HepG2 (cell line): ENCODE data around the gene SLC7A11. TPM values are rescaled to one million over a fixed set of nuclear protein-coding genes. Genes with fewer than 3 reads are reported as not detected.

Experiments used
- ATAC-seq: fragments of 200-7000 bp; cut with Tn5 transposase; 3 replicates; pipeline ENCODE4 v1.9.1; 2020; ENCODE audit warnings: mild to moderate bottlenecking, moderate library complexity
- BruUV-seq: library from RNA; stranded (reverse); fragments of 400-500 nt; replicated peaks from 2 replicates; lab custom pipeline; 2021; lab: Mats Ljungman, UMichigan
- CTCF ChIA-PET: fragments of 300-600 bp; formaldehyde crosslinking; extraction: SDS; loops from one replicate; lab custom pipeline; 2021; ENCODE audit warnings: low total read pairs, inconsistent platforms, low intra/inter-chr PET ratio; lab: Yijun Ruan, JAX
- POLR2A ChIA-PET: fragments of 350-600 bp; sonication (Branson Sonifier 250); formaldehyde crosslinking; loops from one replicate; lab custom pipeline; 2020; ENCODE audit warnings: antibody characterized with exemption, inconsistent platforms; lab: Yijun Ruan, JAX
- DNase-seq: peaks from one replicate; pipeline ENCODE4 v3.0.0-alpha.2; 2015; ENCODE audit warnings: low spot score
- FAIRE-seq: peaks from 3 replicates; lab custom pipeline; 2011; peaks lifted over from hg19 to GRCh38; lab: Jason Lieb, UNC
- H2AFZ ChIP-seq: one replicate; pipeline ENCODE4 v1.6.1; 2011; ENCODE audit warnings: low read length, inconsistent platforms
- H3K27ac ChIP-seq: fragments of 300-600 bp; 3 replicates; pipeline ENCODE4 v1.8.0; 2011; ENCODE audit warnings: mixed run types, mild to moderate bottlenecking, mixed read lengths, low read length, inconsistent platforms; ENCODE audit not compliant: insufficient read depth; ENCODE audit errors: extremely low read length
- H3K27me3 ChIP-seq, 2 experiments: fragments of 200-600 bp in 1 of 2; 2 replicates in 1 of 2; 3 replicates in 1 of 2; pipeline versions ENCODE4 v1.6.0 to v1.8.0; 2011; ENCODE audit warnings: low read length in 2 of 2, mild to moderate bottlenecking in 2 of 2, moderate library complexity in 2 of 2, inconsistent platforms in 1 of 2; ENCODE audit not compliant: insufficient read depth in 2 of 2, control insufficient read depth in 1 of 2
- H3K36me3 ChIP-seq, 2 experiments: fragments of 200-600 bp in 1 of 2; replicated peaks in 1 of 2; 2 replicates in 1 of 2; 3 replicates in 1 of 2; pipeline versions ENCODE4 v1.5.1 to v1.8.0; 2011; ENCODE audit warnings: low read length in 2 of 2, inconsistent platforms in 1 of 2; ENCODE audit not compliant: insufficient read depth in 2 of 2, control insufficient read depth in 1 of 2
- H3K4me1 ChIP-seq: 2 replicates; pipeline ENCODE4 v1.5.1; 2012; ENCODE audit warnings: low read length, inconsistent platforms; ENCODE audit not compliant: insufficient read depth
- H3K4me2 ChIP-seq: 2 replicates; pipeline ENCODE4 v1.6.0; 2011; ENCODE audit warnings: low read depth, low read length, inconsistent platforms
- H3K4me3 ChIP-seq, 3 experiments: fragments of 200-600 bp in 1 of 3; sonication (generic), shearing (Covaris generic) in 1 of 3; replicated peaks in 1 of 3; 2 replicates each; pipeline ENCODE4 v1.5.1; 2011 to 2016; ENCODE audit warnings: low read length in 3 of 3, inconsistent platforms in 2 of 3, low read depth in 2 of 3, mild to moderate bottlenecking in 2 of 3, control low read depth in 1 of 3, mixed read lengths in 1 of 3; ENCODE audit not compliant: insufficient read depth in 1 of 3
- H3K79me2 ChIP-seq: one replicate; pipeline ENCODE4 v1.6.1; 2011; ENCODE audit warnings: low read length, inconsistent platforms; ENCODE audit not compliant: insufficient read depth
- H3K9ac ChIP-seq: 2 replicates; pipeline ENCODE4 v1.6.0; 2011; ENCODE audit warnings: mild to moderate bottlenecking, low read depth, low read length, inconsistent platforms; ENCODE audit not compliant: insufficient read depth
- H3K9me3 ChIP-seq: 2 replicates; pipeline ENCODE4 v1.5.1; 2012; ENCODE audit warnings: mild to moderate bottlenecking, low read length
- H4K20me1 ChIP-seq: 2 replicates; pipeline ENCODE4 v1.6.0; 2011; ENCODE audit warnings: inconsistent platforms, mild to moderate bottlenecking, low read length, moderate library complexity; ENCODE audit not compliant: insufficient read depth
- NCOA1 ChIP-seq: sonication (generic); formaldehyde crosslinking; IDR thresholded peaks from 2 replicates; pipeline ENCODE4 v1.9.0; 2021; ENCODE audit warnings: missing genetic modification reagents
- NCOA2 ChIP-seq: sonication (generic); formaldehyde crosslinking; IDR thresholded peaks from 2 replicates; pipeline ENCODE4 v1.8.0; 2022; ENCODE audit warnings: inconsistent platforms
- PBX3 ChIP-seq: sonication (generic); formaldehyde crosslinking; IDR thresholded peaks from 2 replicates; pipeline ENCODE4 v1.8.1; 2023; ENCODE audit warnings: missing genetic modification reagents, inconsistent platforms, borderline replicate concordance
- PCBP1 ChIP-seq: fragments of 200-400 bp; formaldehyde crosslinking; IDR thresholded peaks from 2 replicates; pipeline ENCODE4 v1.6.1; 2017; ENCODE audit warnings: mild to moderate bottlenecking, low read depth, low read length, borderline replicate concordance
- RBM22 ChIP-seq: fragments of 200-400 bp; formaldehyde crosslinking; optimal IDR thresholded peaks from 2 replicates; pipeline ENCODE3; 2017; ENCODE audit warnings: mild to moderate bottlenecking, low read length, moderate library complexity
- RFXANK ChIP-seq: IDR thresholded peaks from 2 replicates; pipeline ENCODE4 v1.6.1; 2016
- SNRNP70 ChIP-seq: fragments of 200-400 bp; formaldehyde crosslinking; IDR thresholded peaks from 2 replicates; pipeline ENCODE4 v1.6.1; 2017; ENCODE audit warnings: mild to moderate bottlenecking, low read depth, low read length, moderate library complexity
- SRSF9 ChIP-seq: fragments of 200-400 bp; formaldehyde crosslinking; IDR thresholded peaks from 2 replicates; pipeline ENCODE4 v1.6.1; 2018; ENCODE audit warnings: borderline replicate concordance, mild to moderate bottlenecking, low read depth, low read length; ENCODE audit not compliant: insufficient read depth, poor library complexity, severe bottlenecking
- ZSCAN12 ChIP-seq: sonication (generic); formaldehyde crosslinking; IDR thresholded peaks from 2 replicates; pipeline ENCODE4 v1.9.0; 2021; ENCODE audit warnings: mild to moderate bottlenecking, missing genetic modification reagents
- WGBS: methylation state at CpG from one replicate; pipeline ENCODE4 v1.1.6; 2017; ENCODE audit warnings: low lambda C conversion rate; 5-methylcytosine and 5-hydroxymethylcytosine counted together
- in situ Hi-C: cut with HindIII; loops from 2 replicates; pipeline ENCODE4 v1.10.0; 2017; ENCODE audit warnings: low pct_unique_long_range_greater_than_20kb; ENCODE audit not compliant: extremely low pct_ligation_motif_present
- intact Hi-C: fragments of 100-400 bp; cut with micrococcal nuclease; formaldehyde crosslinking; loops from one replicate; pipeline ENCODE4 v1.10.0; 2022; ENCODE audit not compliant: unreplicated experiment
- polyA plus RNA-seq, 8 experiments: library from polyadenylated mRNA; depleted of rRNA in 3 of 8; stranded (reverse) in 7 of 8; unstranded in 1 of 8; fragments of >200 nt; fragmentation: Illumina TruSeq in 4 of 8; extraction: Trizol in 4 of 8; gene quantifications; 2 replicates each; pipeline versions ENCODE4 v1.2.1 to v1.2.3, GENCODE V29; 2011 to 2016; ENCODE audit warnings: low read depth in 4 of 8, missing spikeins in 1 of 8, mixed read lengths in 1 of 8; ENCODE audit not compliant: insufficient read depth in 1 of 8
- total RNA-seq, 5 experiments: library from RNA; depleted of rRNA; stranded (reverse); fragments of >200 nt; fragmentation: Illumina TruSeq; extraction: Trizol; gene quantifications; 2 replicates each; pipeline ENCODE4 v1.2.3, GENCODE V29; 2016; ENCODE audit warnings: low read depth in 1 of 5

SLC7A11 gene
- total and polyA plus RNA-seq, 2 of the 13 experiments (the other 11 are each of a cell fraction or from before 2014, with no cell fraction given): 15.7 to 17.5 TPM

- Histone ChIP-seq H3K27me3 (no peaks in the 10 kb centered on the region), H3K4me1 (peaks cover 16% of the 10 kb centered on the region; the same call in 1 of the 2 replicates), H3K9me3 (no peaks in the 10 kb centered on the region), H3K4me2 (no peak overlapping the region), H3K4me3 (no peak overlapping the region), H2AFZ (no peak overlapping the region), H4K20me1 (0 out of 2 replicates have a peak, but pooled peaks cover 3% of the 10 kb centered on the region), H3K36me3 (peaks cover 2 to 35% of the 10 kb centered on the region in 2 experiments), H3K27ac (no peak overlapping the region), H3K79me2 (peaks cover 5% of the 10 kb centered on the region), H3K9ac (no peak overlapping the region)
- WGBS: 100% methylated on average over 1 of the region's 1 CpG
- DNase-seq (no peak), ATAC-seq (no peak), FAIRE-seq (no peak)
- ChIA-PET CTCF (no interaction called here), POLR2A (no interaction called here)
- no TSS peak for BruUV-seq
- in situ Hi-C loops (no loop called here), intact Hi-C loops (no loop called here)
- TF ChIP-seq PBX3 (CRISPR knock-in tag) (no peak), SRSF9 (no peak), ZSCAN12 (CRISPR knock-in tag) (no peak)
Measured at GRCh38 chr4:138209094-138209493, 33.1 kb downstream of the SLC7A11 start.

DNA sequence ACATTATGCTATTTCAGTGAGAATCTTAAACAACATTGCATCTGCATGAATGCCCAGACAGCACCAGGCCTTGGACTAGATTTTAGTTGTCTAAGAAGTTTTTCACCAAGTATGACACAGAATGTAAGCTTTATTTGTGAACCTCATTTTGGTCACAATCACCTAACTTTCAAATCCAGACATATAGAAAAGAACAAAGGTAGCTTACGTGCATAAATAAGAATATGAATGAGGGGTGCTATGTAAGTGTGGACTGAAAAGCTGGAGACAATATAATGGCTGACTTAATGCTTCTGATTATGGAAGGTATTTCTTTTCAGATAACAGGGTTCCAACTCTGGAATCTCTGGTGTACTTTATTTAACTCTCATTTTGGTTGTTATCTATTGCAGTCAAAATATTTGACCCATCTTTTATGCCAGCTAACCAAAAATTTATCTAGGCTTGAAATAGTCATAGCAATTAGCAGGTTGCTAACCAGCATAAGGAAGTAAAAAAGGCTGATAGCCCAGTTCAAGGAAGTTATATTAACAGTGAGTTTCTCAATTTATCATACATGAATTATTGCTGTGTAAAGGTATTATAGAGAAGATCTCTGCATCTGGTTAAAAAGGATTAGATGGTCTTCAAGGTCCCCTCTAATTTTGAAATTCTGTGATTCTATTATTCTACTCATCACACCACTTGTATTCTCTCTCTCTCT lies 36.5 kb downstream of the SLC7A11 start:
- peaks cover 17% of the 10 kb centered on the region for H3K79me2 ChIP-seq
- POLR2A ChIA-PET: interaction anchor here (2.2 kb wide), 1 partner anchor 36 kb away, joined by 8 read pairs; the partner anchor contains the start of gene SLC7A11
- peaks cover 2 to 29% of the 10 kb centered on the region in 2 experiments; a peak in 4 of 5 replicates for H3K36me3 ChIP-seq

More for the DNA sequence above, 36.5 kb downstream of the SLC7A11 start:
- 97% methylated on average over 1 of the region's 1 CpG for WGBS
- Histone ChIP-seq H3K27me3 (no peaks in the 10 kb centered on the region), H3K9me3 (no peaks in the 10 kb centered on the region), H2AFZ (no peak overlapping the region), H3K9ac (no peak overlapping the region), H3K4me2 (no peak overlapping the region), H4K20me1 (0 out of 2 replicates have a peak, but pooled peaks cover 2% of the 10 kb centered on the region), H3K27ac (no peak overlapping the region), H3K4me3 (no peak overlapping the region), H3K4me1 (peaks cover 45% of the 10 kb centered on the region)
- CTCF ChIA-PET: no interaction called here
- FAIRE-seq (no peak), ATAC-seq (no peak), DNase-seq (no peak)
- in situ Hi-C loops: no loop called here
- peak; percentile 52 for TF ChIP-seq RBM22
- TF ChIP-seq NCOA1 (CRISPR knock-in tag): no peak
- no peak for TF ChIP-seq RFXANK (CRISPR knock-in tag)
- TF ChIP-seq PCBP1: no peak
- TF ChIP-seq NCOA2: no peak
- TF ChIP-seq SNRNP70: no peak
- no TSS peak for BruUV-seq
- intact Hi-C loops: no loop called here
